Nephron (organoid): ENCODE measurements around the gene FOXO1.

Experiments
- H3K27ac Mint-ChIP-seq, 3 experiments: 2 replicates each; pipeline ENCODE4 v1.8.0; 2020; ENCODE audit warnings: mixed read lengths in 3 of 3, mild to moderate bottlenecking in 2 of 3, moderate library complexity in 1 of 3
- H3K27me3 Mint-ChIP-seq: 2 replicates; pipeline ENCODE4 v1.8.0; 2021; ENCODE audit warnings: low read depth, mild to moderate bottlenecking, moderate library complexity, mixed read lengths
- H3K36me3 Mint-ChIP-seq: 2 replicates; pipeline ENCODE4 v1.8.0; 2020; ENCODE audit warnings: low read depth, mixed read lengths
- H3K4me1 Mint-ChIP-seq: 2 replicates; pipeline ENCODE4 v1.8.0; 2020; ENCODE audit warnings: mixed read lengths
- H3K4me3 Mint-ChIP-seq, 3 experiments: 2 replicates each; pipeline ENCODE4 v1.8.0; 2020; ENCODE audit warnings: mild to moderate bottlenecking in 3 of 3, mixed read lengths in 3 of 3, moderate library complexity in 2 of 3
- H3K9me3 Mint-ChIP-seq: 2 replicates; pipeline ENCODE4 v1.8.0; 2020; ENCODE audit warnings: mixed read lengths
- TF ChIP-seq, protein P1 (sequence below), 3 experiments: fragments of 200-600 bp; sonication (generic); IDR thresholded peaks; one replicate each; pipeline ENCODE4 v1.5.0; 2021; ENCODE audit warnings: antibody characterized with exemption in 3 of 3; ENCODE audit not compliant: unreplicated experiment in 3 of 3

The FOXO1 gene

DNA sequence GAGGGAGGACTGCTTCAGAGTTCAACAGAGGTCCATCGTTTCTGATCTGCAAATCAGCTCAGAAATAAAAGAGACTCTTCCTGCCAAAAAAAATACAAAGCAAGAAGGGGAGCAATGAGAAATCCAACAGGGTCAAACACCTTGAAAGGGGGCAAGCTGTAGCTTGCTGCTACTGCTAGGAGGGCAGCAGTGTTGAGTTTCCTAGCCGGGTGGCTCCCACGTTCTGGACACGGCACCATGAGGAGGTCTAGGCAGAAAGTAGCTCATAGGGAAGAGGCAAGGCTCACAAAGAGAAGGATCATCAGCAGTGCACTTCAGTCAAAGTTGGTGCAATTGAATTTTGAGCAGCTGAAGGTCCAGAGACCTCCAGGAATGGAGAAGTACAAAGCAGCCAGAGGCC is 75.3 kb downstream of the FOXO1 start:
- no peaks in the 10 kb centered on the region for H3K9me3 Mint-ChIP-seq
- H3K27ac Mint-ChIP-seq: peak overlapping the region; percentile 79 to 95 (median 88)
- no peaks in the 10 kb centered on the region for H3K27me3 Mint-ChIP-seq
- H3K4me3 Mint-ChIP-seq: peak overlapping the region in 2 of 3 experiments; percentile 5 to 63
- H3K4me1 Mint-ChIP-seq: peaks cover 77% of the 10 kb centered on the region
- no peaks in the 10 kb centered on the region for H3K36me3 Mint-ChIP-seq
- TF ChIP-seq, protein P1, sequence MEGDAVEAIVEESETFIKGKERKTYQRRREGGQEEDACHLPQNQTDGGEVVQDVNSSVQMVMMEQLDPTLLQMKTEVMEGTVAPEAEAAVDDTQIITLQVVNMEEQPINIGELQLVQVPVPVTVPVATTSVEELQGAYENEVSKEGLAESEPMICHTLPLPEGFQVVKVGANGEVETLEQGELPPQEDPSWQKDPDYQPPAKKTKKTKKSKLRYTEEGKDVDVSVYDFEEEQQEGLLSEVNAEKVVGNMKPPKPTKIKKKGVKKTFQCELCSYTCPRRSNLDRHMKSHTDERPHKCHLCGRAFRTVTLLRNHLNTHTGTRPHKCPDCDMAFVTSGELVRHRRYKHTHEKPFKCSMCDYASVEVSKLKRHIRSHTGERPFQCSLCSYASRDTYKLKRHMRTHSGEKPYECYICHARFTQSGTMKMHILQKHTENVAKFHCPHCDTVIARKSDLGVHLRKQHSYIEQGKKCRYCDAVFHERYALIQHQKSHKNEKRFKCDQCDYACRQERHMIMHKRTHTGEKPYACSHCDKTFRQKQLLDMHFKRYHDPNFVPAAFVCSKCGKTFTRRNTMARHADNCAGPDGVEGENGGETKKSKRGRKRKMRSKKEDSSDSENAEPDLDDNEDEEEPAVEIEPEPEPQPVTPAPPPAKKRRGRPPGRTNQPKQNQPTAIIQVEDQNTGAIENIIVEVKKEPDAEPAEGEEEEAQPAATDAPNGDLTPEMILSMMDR (IDR thresholded peaks at IDR 0.05; ENCODE audit: unreplicated experiment in 3 of 3): no peak

GRCh38 chr13:40590112-40590862 is 76.2 kb downstream of the FOXO1 start:
- TF ChIP-seq, protein P1 (IDR thresholded peaks at IDR 0.05; ENCODE audit: unreplicated experiment in 3 of 3): no peak
- peaks cover under 1% of the 10 kb centered on the region for H3K9me3 Mint-ChIP-seq
- peak overlapping the region; percentile 79 to 95 (median 88) for H3K27ac Mint-ChIP-seq
- peak overlapping the region in 1 of 3 experiments; percentile 63 for H3K4me3 Mint-ChIP-seq
- H3K27me3 Mint-ChIP-seq: no peaks in the 10 kb centered on the region
- peaks cover 76% of the 10 kb centered on the region for H3K4me1 Mint-ChIP-seq
- H3K36me3 Mint-ChIP-seq: peaks cover under 1% of the 10 kb centered on the region

GRCh38 chr13:40589285-40590109 is 76.9 kb downstream of the FOXO1 start:
- H3K4me1 Mint-ChIP-seq: peaks cover 83% of the 10 kb centered on the region
- peak overlapping the region; percentile 79 to 95 (median 88) for H3K27ac Mint-ChIP-seq
- H3K36me3 Mint-ChIP-seq: peaks cover 4% of the 10 kb centered on the region
- TF ChIP-seq, protein P1 (IDR thresholded peaks at IDR 0.05; ENCODE audit: unreplicated experiment in 3 of 3): no peak
- H3K27me3 Mint-ChIP-seq: no peaks in the 10 kb centered on the region
- H3K9me3 Mint-ChIP-seq: peaks cover 3% of the 10 kb centered on the region
- peak overlapping the region in 2 of 3 experiments; percentile 6 to 63 for H3K4me3 Mint-ChIP-seq

GRCh38 chr13:40588101-40588500 is 78.3 kb downstream of the FOXO1 start:
- Mint-ChIP-seq H3K9me3 (peaks cover 10% of the 10 kb centered on the region), H3K36me3 (peaks cover 11% of the 10 kb centered on the region), H3K4me1 (peaks cover 73% of the 10 kb centered on the region), H3K4me3 (no peak overlapping the region), H3K27me3 (no peaks in the 10 kb centered on the region), H3K27ac (peak overlapping the region in 1 of 3 experiments; percentile 69)
- TF ChIP-seq, protein P1 (IDR thresholded peaks at IDR 0.05; ENCODE audit: unreplicated experiment in 3 of 3): no peak

DNA sequence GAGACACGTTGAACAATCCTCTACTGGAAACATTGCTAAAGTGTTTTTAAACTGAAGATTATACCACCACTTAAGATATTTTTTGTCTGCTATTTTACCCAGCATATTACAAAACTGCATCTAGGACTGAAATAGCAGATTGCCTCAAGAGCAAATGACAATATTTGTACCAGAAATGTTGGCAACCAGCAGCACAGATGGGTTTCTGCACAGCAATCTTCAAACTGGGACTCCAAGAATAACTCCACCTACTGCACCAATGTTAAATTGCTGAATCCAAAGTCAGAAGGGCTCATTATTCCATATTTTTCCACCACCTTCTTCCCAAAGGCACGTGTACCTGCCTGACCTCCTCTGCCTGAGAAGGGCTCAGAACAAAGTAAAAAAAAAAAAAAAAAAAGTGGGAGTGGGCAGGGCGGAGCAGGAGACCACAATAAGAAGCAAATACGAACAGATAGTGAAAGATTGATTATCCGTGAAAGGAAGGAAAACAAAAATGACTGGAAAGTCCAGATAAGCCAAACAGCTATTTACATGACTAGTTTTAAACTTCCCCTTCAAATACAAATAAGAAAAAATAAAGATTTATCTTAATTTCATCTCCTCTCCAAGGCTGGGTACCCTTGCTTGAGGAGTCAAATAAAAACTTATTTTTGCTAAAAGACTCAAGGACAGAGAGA is 79.4 kb downstream of the FOXO1 start:
- H3K4me3 Mint-ChIP-seq: peak overlapping the region in 1 of 3 experiments; percentile 12
- H3K27ac Mint-ChIP-seq: peak overlapping the region in 2 of 3 experiments; percentile 59 to 79
- no peaks in the 10 kb centered on the region for H3K27me3 Mint-ChIP-seq
- peaks cover 15% of the 10 kb centered on the region for H3K9me3 Mint-ChIP-seq
- TF ChIP-seq, protein P1 (IDR thresholded peaks at IDR 0.05; ENCODE audit: unreplicated experiment in 3 of 3): no peak
- peaks cover 73% of the 10 kb centered on the region for H3K4me1 Mint-ChIP-seq
- H3K36me3 Mint-ChIP-seq: peaks cover 17% of the 10 kb centered on the region
